Heart right ventricle (tissue), 16 donors: ENCODE results near the gene POSTN. TPM values are rescaled to one million over a fixed set of nuclear protein-coding genes. Genes with fewer than 3 reads are reported as not detected.
A peak's percentile ranks its signal among the peaks of the same experiment; 100 is the strongest.
"Not testable (repeated sequence)": the region's sequence is repeated elsewhere in the genome, so short reads cannot be mapped to it uniquely, and the experiment has no call there.

Source experiments
- ATAC-seq, 8 donors: fragments of 200-7000 bp; cut with Tn5 transposase; one replicate each; pipeline ENCODE4 v1.9.1; 2020; ENCODE audit warnings: mild to moderate bottlenecking in 8 of 8, moderate library complexity in 8 of 8, moderate number of reproducible peaks in 1 of 8
- DNase-seq, 2 donors: peaks; one replicate each; pipeline ENCODE4 v3.0.0-alpha.2; 2020
- H3K27ac ChIP-seq, 10 donors: fragments of 200-600 bp; sonication (generic) in 2 of 10; one replicate each; pipeline versions ENCODE4 v1.5.0 to v1.8.0; 2020 to 2022; ENCODE audit warnings: mild to moderate bottlenecking in 3 of 10
- H3K27me3 ChIP-seq, 7 donors: fragments of 200-600 bp; one replicate each; pipeline ENCODE4 v1.8.0; 2021 to 2022; ENCODE audit warnings: mild to moderate bottlenecking in 2 of 7
- H3K36me3 ChIP-seq, 9 donors: fragments of 200-600 bp; sonication (generic) in 1 of 9; one replicate each; pipeline versions ENCODE4 v1.5.0 to v1.8.0; 2020 to 2022; ENCODE audit warnings: mild to moderate bottlenecking in 2 of 9
- H3K4me1 ChIP-seq, 9 donors: fragments of 200-600 bp; sonication (generic) in 1 of 9; one replicate each; pipeline versions ENCODE4 v1.5.0 to v1.8.0; 2020 to 2022; ENCODE audit warnings: mild to moderate bottlenecking in 4 of 9
- H3K4me3 ChIP-seq, 10 donors: fragments of 200-600 bp; sonication (generic) in 2 of 10; one replicate each; pipeline versions ENCODE4 v1.5.0 to v1.8.0; 2020 to 2022; ENCODE audit warnings: mild to moderate bottlenecking in 7 of 10, moderate library complexity in 2 of 10
- H3K9me3 ChIP-seq, 11 donors: fragments of 200-600 bp in 10 of 11; sonication (generic) in 2 of 11; one replicate each; pipeline versions ENCODE4 v1.5.0 to v1.8.0; 2013 to 2022; ENCODE audit warnings: mild to moderate bottlenecking in 2 of 11, control low read depth in 1 of 11, moderate library complexity in 1 of 11
- CTCF ChIP-seq, 9 donors: fragments of 200-600 bp; sonication (generic) in 2 of 9; IDR thresholded peaks; one replicate each; pipeline versions ENCODE4 v1.5.0 to v1.8.0; 2021 to 2022; ENCODE audit warnings: antibody characterized with exemption in 9 of 9, mild to moderate bottlenecking in 5 of 9, moderate library complexity in 1 of 9
- WGBS, 2 donors: extraction: QIAGEN DNeasy Blood & Tissue Kit; methylation state at CpG; one replicate each; pipeline ENCODE4 v1.1.7; 2013; ENCODE audit warnings: inconsistent platforms in 1 of 2; 5-methylcytosine and 5-hydroxymethylcytosine counted together
- intact Hi-C, 10 donors: fragments of 100-400 bp; cut with DNase I; formaldehyde crosslinking; loops; one replicate each; pipeline versions ENCODE4 v1.11.1 to v1.14.2; 2022
- polyA plus RNA-seq, 2 donors: library from polyadenylated mRNA; stranded (reverse); fragments of 200-250 nt; gene quantifications; one replicate each; pipeline ENCODE4 v1.2.3, GENCODE V29; 2013
- total RNA-seq, 10 donors: library from RNA; stranded (reverse); fragmentation: NEBNext Ultra II Directional in 3 of 10; extraction: Animal tissue kit (Norgen Biotek cat#: 25700) in 3 of 10; gene quantifications; one replicate each; pipeline versions ENCODE4 v1.2.1 to v1.2.4, GENCODE V29; 2021 to 2023
- donor health status: Arrhythmogenic right ventricular cardiomyopathy.
- donor health status: ischemic (EF 13 %, LVEDD 7.1; RV severe dilation, severe dysfunction).
- donor health status: healthy with polysubstance abuse.
- donor health status: DM: no; HTN: yes; CAD: no.
- donor health status: DM: no; HTN: no; CAD: no.
- donor health status: ischemic (EF 25% LVEDD 6.9; RV normal size, moderate dysfunction).
- donor health status: ischemic (EF 25% LVEDD 5.7; RV mildly dilated, moderate dysfunction).
- donor health status: healthy.
- donor health status: DM: yes; HTN: yes; CAD: no.
- donor health status: Ischemic cardiomyopathy.
- donor health status: ischemic (EF 35%, LVEDD 5.7; RV mildly dilated, moderate dysfunction).
- donor health status: nonischemic (EF 11% LVEDD 7.7; RV severe dilation, severe dysfunction).
- donor health status: DM: yes; HTN: yes; CAD: no.
- donor health status: PGD.
- donor health status: ischemic (EF 29% LVEDD 5.4; RV normal size, mild dysfunction).
- donor health status: nonischemic (EF 23%, LVEDD 6.1; RV moderate dilation, normal function).

Gene POSTN
- total and polyA plus RNA-seq, 12 donors, result 3.7 to 112 (median 20.6) TPM

- H3K9me3 ChIP-seq, result no peaks in the 10 kb centered on the region
- H3K4me1 ChIP-seq, result peaks cover 0 to 19% (median 8%) of the 10 kb centered on the region in 9 donors
- peak overlapping the region in 6 of 10 donors; percentile 9 to 47 (median 24) for H3K4me3 ChIP-seq
- DNase-seq (no peak), ATAC-seq (peak in 1 of 8 donors; percentile 52)
- H3K27me3 ChIP-seq, result no peaks in the 10 kb centered on the region
- TF ChIP-seq CTCF (IDR thresholded peaks at IDR 0.05), result no peak
- H3K27ac ChIP-seq, result peak overlapping the region in 3 of 10 donors; percentile 11 to 21 (median 16)
- WGBS, 2 donors, result 31 to 46% methylated on average over 2 of the region's 2 CpGs
- intact Hi-C loops, result loop anchor here in 2 of 10 donors (2.0 to 10.0 kb wide), 3 partner anchors 303 to 1287 kb away; no protein-coding TSS in a partner anchor
- no peaks in the 10 kb centered on the region for H3K36me3 ChIP-seq
Measured at GRCh38 chr13:37597477-37598025, 1.0 kb downstream of the POSTN start.

GRCh38 chr13:37596805-37597204 lies 1.8 kb downstream of the POSTN start:
- H3K4me1 ChIP-seq, result peaks cover 0 to 18% (median 6%) of the 10 kb centered on the region in 9 donors
- no peaks in the 10 kb centered on the region for H3K9me3 ChIP-seq
- peak overlapping the region in 1 of 10 donors; percentile 21 for H3K27ac ChIP-seq
- intact Hi-C loops, result loop anchor here in 1 of 10 donors (10.0 kb wide), 2 partner anchors 302 to 1288 kb away; no protein-coding TSS in a partner anchor
- H3K27me3 ChIP-seq, result no peaks in the 10 kb centered on the region
- WGBS, 2 donors, result 53 to 58% methylated on average over 3 of the region's 3 CpGs
- peak overlapping the region in 5 of 10 donors; percentile 9 to 47 (median 26) for H3K4me3 ChIP-seq
- DNase-seq, result no peak
- no peak for TF ChIP-seq CTCF (IDR thresholded peaks at IDR 0.05)
- no peak for ATAC-seq
- no peaks in the 10 kb centered on the region for H3K36me3 ChIP-seq

- DNase-seq (no peak), ATAC-seq (peak in 1 of 8 donors; percentile 33)
- no peak for TF ChIP-seq CTCF (IDR thresholded peaks at IDR 0.05)
- Histone ChIP-seq H3K4me1 (peaks cover 0 to 18% (median 6%) of the 10 kb centered on the region in 9 donors), H3K27me3 (no peaks in the 10 kb centered on the region), H3K36me3 (no peaks in the 10 kb centered on the region), H3K27ac (no peak overlapping the region), H3K4me3 (no peak overlapping the region), H3K9me3 (no peaks in the 10 kb centered on the region)
- intact Hi-C loops, result loop anchor here in 1 of 10 donors (10.0 kb wide), 2 partner anchors 300 to 1290 kb away; no protein-coding TSS in a partner anchor
Measured at GRCh38 chr13:37595162-37595561, 3.4 kb downstream of the POSTN start.

GRCh38 chr13:37594550-37594949 lies 4.0 kb downstream of the POSTN start:
- intact Hi-C loops, result loop anchor here in 1 of 10 donors (10.0 kb wide), 2 partner anchors 300 to 1290 kb away; no protein-coding TSS in a partner anchor
- H3K36me3 ChIP-seq, result no peaks in the 10 kb centered on the region
- no peak for TF ChIP-seq CTCF (IDR thresholded peaks at IDR 0.05)
- H3K4me3 ChIP-seq, result no peak overlapping the region
- no peaks in the 10 kb centered on the region for H3K27me3 ChIP-seq
- H3K4me1 ChIP-seq, result peaks cover 0 to 18% (median 6%) of the 10 kb centered on the region in 9 donors
- WGBS, 2 donors, result 53 to 60% methylated on average over 2 of the region's 2 CpGs
- no peak for DNase-seq
- no peak overlapping the region for H3K27ac ChIP-seq
- H3K9me3 ChIP-seq, result no peaks in the 10 kb centered on the region
- no peak for ATAC-seq

- H3K36me3 ChIP-seq, H3K9me3 ChIP-seq, H3K27me3 ChIP-seq, H3K27ac ChIP-seq, intact Hi-C loops, DNase-seq, ATAC-seq, H3K4me3 ChIP-seq: not testable (repeated sequence)
- peaks cover 0 to 13% (median under 1%) of the 10 kb centered on the region in 9 donors for H3K4me1 ChIP-seq
- 91 to 92% methylated on average over 4 of the region's 4 CpGs for WGBS, 2 donors
Measured at GRCh38 chr13:37589381-37589780, 9.2 kb downstream of the POSTN start.
